ENCODE results near the gene GIT1.

GIT1 gene

DNA sequence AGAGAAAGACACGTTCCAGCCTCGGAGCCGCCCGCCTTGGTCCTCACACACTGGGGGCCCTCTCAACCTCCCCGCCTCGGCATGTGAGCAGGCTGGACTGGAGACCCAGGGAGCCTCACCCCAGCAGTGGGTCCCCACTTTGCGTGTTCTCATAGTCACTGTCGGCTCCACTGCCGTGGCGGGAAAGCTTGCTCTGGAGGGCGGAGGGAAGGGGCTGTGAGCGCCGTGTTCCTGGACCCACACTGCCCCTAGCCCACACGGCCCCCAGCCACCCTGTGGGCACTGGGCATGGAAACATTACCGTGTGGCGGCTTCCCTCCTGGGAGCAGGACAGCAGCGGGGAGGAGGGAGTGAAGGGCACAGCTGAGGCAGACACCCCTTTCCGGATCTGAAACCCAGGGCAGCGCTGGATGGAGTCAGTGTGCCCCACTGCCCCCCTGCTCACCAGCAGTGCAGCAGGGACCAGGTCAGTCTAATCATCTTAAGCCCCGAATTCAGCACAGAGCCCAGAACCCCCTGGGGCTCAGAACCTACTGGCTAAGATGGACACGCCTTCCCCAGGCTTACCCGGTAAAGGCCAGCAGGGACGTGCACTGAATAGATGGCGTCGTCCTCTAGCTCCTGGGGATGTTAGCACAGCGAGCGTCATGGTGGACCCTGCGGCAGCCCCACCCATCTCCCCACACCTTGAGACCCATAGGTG lies 13.8 kb downstream of the GIT1 start:
- no peak for TF ChIP-seq ZFX (IDR thresholded peaks at IDR 0.05; ENCODE audit: borderline replicate concordance)
- TF ChIP-seq, protein P1, sequence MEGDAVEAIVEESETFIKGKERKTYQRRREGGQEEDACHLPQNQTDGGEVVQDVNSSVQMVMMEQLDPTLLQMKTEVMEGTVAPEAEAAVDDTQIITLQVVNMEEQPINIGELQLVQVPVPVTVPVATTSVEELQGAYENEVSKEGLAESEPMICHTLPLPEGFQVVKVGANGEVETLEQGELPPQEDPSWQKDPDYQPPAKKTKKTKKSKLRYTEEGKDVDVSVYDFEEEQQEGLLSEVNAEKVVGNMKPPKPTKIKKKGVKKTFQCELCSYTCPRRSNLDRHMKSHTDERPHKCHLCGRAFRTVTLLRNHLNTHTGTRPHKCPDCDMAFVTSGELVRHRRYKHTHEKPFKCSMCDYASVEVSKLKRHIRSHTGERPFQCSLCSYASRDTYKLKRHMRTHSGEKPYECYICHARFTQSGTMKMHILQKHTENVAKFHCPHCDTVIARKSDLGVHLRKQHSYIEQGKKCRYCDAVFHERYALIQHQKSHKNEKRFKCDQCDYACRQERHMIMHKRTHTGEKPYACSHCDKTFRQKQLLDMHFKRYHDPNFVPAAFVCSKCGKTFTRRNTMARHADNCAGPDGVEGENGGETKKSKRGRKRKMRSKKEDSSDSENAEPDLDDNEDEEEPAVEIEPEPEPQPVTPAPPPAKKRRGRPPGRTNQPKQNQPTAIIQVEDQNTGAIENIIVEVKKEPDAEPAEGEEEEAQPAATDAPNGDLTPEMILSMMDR (IDR thresholded peaks at IDR 0.05), result no peak
- peak overlapping the region; percentile 60 for H3K27ac ChIP-seq

DNA sequence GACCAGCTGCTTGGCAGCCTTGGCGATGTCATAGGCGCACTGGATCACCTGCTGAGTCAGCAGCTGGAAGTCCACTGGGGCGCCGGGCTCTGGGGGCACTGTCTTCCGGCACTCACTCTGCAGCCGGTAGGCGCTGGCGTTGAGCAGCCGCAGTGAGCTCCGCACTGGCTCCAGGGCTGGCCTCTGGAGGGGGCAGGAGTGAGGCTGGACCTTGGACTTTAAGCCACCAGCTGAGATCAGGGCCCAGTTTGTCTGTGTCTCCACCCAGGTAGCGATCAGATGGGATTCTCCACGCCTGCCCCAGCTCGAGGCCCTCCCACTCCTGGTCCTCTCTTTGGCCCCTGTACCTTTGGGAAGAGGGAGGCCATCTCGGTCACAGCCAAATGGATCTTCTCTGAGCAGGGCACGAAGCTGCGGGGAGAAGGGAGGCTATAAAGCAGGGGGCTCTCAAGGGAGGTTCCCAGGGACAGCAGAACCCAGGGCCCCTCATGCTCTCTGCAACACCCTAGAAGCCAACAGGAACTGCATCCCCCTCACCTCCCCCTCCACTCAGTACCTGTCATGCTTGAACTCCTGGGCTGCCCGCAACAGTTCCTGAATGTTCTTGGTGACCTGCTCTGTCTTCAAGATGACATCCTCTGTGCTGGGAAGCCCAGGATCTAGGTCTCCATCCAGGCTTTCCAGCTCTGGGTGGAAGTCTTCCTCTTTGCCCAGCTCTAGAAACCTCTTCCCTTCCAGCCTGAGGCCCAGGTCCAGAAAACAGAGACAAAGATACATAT lies 14.5 kb downstream of the GIT1 start:
- TF ChIP-seq, protein P1 (IDR thresholded peaks at IDR 0.05), result no peak
- no peak for TF ChIP-seq ZFX (IDR thresholded peaks at IDR 0.05; ENCODE audit: borderline replicate concordance)
- peak overlapping the region; percentile 60 for H3K27ac ChIP-seq

DNA sequence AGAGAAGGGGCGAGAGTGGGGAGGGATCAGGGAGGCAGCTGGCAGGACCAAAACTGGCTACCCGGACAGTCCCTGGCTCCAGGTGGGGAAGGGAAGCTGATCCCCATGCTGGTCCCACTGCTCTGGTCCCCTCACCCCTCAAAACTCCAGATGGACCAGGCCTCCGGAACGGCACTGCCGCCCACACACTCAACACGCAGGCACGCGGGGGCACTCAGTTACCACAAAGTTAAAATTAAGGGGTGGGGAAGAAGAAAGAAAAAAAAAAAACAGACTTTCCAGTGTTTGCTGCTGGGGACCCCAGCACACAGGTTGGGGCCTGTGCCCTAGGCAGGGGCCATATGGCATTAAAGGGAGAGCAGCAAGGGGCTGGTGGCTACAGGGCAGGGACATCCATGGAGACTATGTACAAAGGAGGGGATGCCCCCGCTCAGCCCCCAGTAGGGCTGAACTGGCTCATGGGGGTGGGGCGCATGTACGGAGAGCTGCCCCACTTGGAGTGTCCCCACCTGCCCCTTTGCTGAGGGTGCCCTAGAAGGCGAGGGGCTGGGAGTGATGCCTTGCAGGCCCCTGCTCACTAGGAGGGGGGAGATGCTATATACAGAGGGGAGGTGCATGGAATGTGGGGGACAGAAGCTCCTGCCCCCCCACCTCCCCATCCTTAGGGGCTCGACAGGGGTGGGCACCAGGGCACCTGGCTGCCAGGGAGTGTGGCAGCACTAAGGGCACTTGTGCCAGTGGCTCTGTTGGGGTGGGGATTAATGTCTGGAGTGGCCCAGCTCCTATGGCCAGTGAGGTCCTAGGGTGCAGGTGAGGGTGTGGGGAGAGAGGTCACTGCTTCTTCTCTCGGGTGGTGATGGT lies 15.3 kb downstream of the GIT1 start:
- TF ChIP-seq, protein P1 (IDR thresholded peaks at IDR 0.05), result no peak
- no peak for TF ChIP-seq ZFX (IDR thresholded peaks at IDR 0.05; ENCODE audit: borderline replicate concordance)
- peak overlapping the region; percentile 60 for H3K27ac ChIP-seq

DNA sequence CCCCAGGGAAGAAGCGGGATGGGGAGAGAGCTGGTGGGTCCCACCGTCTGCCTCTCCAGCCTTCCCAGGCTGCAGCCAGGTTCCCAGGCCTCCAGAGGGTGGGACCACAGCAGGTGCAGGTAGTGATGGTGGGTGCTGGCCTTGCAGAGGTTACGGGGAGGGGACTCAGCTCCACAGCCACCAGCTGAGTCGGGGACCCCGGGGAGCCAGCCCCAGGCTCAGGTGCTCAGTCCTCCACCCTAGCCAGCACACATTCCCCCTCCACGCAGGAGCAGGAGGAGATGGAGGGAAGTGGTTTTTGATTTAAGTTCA lies 15.9 kb downstream of the GIT1 start:
- peak overlapping the region; percentile 60 for H3K27ac ChIP-seq
- no peak for TF ChIP-seq ZFX (IDR thresholded peaks at IDR 0.05; ENCODE audit: borderline replicate concordance)
- TF ChIP-seq, protein P1 (IDR thresholded peaks at IDR 0.05), result no peak

DNA sequence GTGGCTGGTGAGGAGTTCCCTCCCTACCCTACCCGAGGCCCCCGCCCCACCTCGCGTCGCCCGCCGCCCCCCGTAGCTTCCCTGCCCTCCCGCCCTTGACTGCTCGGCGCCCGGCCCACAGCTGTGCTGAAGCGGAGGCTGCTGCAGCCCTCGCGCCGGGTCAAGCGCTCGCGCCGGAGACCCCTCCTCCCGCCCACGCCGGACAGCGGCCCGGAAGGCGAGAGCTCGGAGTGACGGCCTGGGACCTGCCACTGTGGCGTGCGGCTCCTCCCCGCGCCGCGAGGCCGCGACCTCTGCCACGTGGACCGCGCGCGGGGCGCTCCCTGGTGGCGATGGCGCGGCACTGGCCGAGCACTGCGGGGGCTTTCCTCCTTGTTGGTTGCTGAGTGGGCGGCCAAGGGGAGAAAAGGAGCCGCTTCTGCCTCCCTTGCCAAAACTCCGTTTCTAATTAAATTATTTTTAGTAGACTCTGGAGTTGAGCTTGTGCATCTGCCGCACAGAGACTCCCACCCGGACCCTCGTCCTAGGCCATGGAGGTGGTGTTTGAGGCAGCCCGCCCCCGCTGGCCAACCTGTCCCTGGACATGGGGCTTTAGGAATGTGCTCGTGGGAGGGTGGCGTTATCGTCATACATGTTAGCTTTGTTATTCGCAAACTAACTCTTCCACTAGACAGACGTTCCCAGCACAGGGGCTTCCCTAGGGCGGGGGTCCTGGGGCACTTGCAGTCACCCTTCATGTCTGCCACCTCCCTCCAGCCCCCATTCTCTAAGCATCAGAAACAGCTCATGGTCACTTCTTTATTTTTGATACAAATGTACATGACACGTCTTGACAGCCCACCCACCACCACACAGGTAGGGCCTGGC lies 16.5 kb downstream of the GIT1 start:
- H3K27ac ChIP-seq, result peak overlapping the region; percentile 60
- no peak for TF ChIP-seq ZFX (IDR thresholded peaks at IDR 0.05; ENCODE audit: borderline replicate concordance)
- TF ChIP-seq, protein P1 (IDR thresholded peaks at IDR 0.05), result peak; percentile 90

DNA sequence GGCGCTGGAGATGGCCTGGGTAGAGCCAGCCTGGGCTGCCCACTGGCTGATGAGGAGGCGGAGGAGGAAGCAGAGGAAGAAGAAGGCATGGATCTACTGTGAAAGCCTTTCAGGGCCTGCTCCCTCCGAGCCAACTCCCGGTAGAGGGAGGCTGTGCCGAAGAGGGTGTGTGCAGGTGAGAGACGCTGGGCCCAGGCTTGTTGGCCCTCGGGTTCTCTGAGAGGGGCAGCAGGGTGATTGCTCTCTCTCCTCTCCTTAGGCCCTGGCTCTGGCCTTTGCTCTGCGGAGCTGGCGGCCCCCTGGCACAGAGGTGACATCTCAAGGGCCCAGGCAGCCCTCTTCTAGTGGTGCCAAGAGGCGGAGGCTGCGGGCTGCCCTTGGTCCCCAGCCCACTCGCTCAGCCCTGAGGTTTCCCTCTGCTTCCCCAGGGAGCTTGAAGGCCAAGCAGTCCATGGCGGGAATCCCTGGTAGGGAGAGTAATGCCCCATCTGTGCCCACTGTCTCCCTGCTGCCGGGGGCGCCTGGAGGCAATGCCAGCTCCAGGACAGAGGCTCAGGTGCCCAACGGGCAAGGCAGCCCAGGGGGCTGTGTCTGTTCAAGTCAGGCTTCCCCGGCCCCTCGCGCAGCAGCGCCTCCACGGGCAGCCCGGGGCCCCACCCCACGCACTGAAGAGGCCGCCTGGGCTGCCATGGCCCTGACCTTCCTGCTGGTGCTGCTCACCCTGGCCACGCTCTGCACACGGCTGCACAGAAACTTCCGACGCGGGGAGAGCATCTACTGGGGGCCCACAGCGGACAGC lies 17.4 kb downstream of the GIT1 start:
- H3K27ac ChIP-seq, result peak overlapping the region; percentile 60; the same call in 1 of the 2 replicates
- TF ChIP-seq ZFX (IDR thresholded peaks at IDR 0.05; ENCODE audit: borderline replicate concordance), result no peak
- TF ChIP-seq, protein P1 (IDR thresholded peaks at IDR 0.05), result no peak

Data from 22Rv1 (cell line).